Kidney (tissue), 14 donors: Measurements from ENCODE around the gene RRAD. TPM values are rescaled to one million over a fixed set of nuclear protein-coding genes. Genes with fewer than 3 reads are reported as not detected.

Source experiments
- DNase-seq, 5 donors: peaks; one replicate each; pipeline ENCODE4 v3.0.0-alpha.2; 2013 to 2020
- FAIRE-seq: peaks from 2 replicates; lab custom pipeline; 2012; peaks lifted over from hg19 to GRCh38; lab: Jason Lieb, UNC
- H3K27ac ChIP-seq, 2 donors: one replicate each; pipeline ENCODE4 v1.7.0; 2013; ENCODE audit warnings: low read depth in 2 of 2, low read length in 2 of 2, inconsistent platforms in 1 of 2
- H3K27me3 ChIP-seq: one replicate; pipeline ENCODE4 v1.7.1; 2013; ENCODE audit warnings: low read length, inconsistent platforms; ENCODE audit not compliant: control insufficient read depth, insufficient read depth
- H3K36me3 ChIP-seq, 3 donors: one replicate each; pipeline versions ENCODE4 v1.7.0 to v1.7.1; 2013; ENCODE audit warnings: low read length in 3 of 3, control low read depth in 1 of 3, inconsistent platforms in 1 of 3; ENCODE audit not compliant: insufficient read depth in 3 of 3, control insufficient read depth in 2 of 3
- H3K4me1 ChIP-seq, 3 donors: one replicate each; pipeline versions ENCODE4 v1.7.0 to v1.7.1; 2013; ENCODE audit warnings: low read length in 3 of 3, inconsistent platforms in 1 of 3, low read depth in 1 of 3; ENCODE audit not compliant: control insufficient read depth in 2 of 3, insufficient read depth in 2 of 3
- H3K4me3 ChIP-seq, 3 donors: one replicate each; pipeline versions ENCODE4 v1.7.0 to v1.8.1; 2013; ENCODE audit warnings: low read length in 3 of 3, control low read depth in 1 of 3, inconsistent platforms in 1 of 3
- H3K9ac ChIP-seq, 3 donors: one replicate each; pipeline versions ENCODE4 v1.7.0 to v1.7.1; 2013; ENCODE audit warnings: low read length in 3 of 3, control low read depth in 1 of 3, inconsistent platforms in 1 of 3
- H3K9me3 ChIP-seq, 3 donors: one replicate each; pipeline versions ENCODE4 v1.7.0 to v1.7.1; 2013; ENCODE audit warnings: low read length in 3 of 3, control low read depth in 1 of 3, inconsistent platforms in 1 of 3; ENCODE audit not compliant: control insufficient read depth in 2 of 3, insufficient read depth in 1 of 3
- CTCF ChIP-seq: IDR thresholded peaks from 3 replicates; pipeline ENCODE4 v1.5.1; 2012; ENCODE audit warnings: mild to moderate bottlenecking, moderate library complexity, borderline replicate concordance; ENCODE audit not compliant: insufficient read depth; ENCODE audit errors: extremely low read depth
- intact Hi-C: fragments of 100-400 bp; cut with DNase I; formaldehyde crosslinking; loops from one replicate; pipeline ENCODE4 v1.11.1; 2022
- polyA plus RNA-seq: library from polyadenylated mRNA; stranded (reverse); fragments of 350-450 nt; fragmentation: Illumina TruSeq; extraction: RNeasy Lipid Tissue Mini Kit (QIAGEN cat#74804); gene quantifications from one replicate; pipeline ENCODE4 v1.2.3, GENCODE V29; 2014; ENCODE audit warnings: low read depth, low replicate concordance; ENCODE audit not compliant: insufficient read depth
- total RNA-seq: library from RNA; stranded (reverse); fragmentation: NEBNext Ultra II Directional; extraction: Animal tissue kit (Norgen Biotek cat#: 25700); gene quantifications from one replicate; pipeline ENCODE4 v1.2.1, GENCODE V29; 2021
- donor health status: control.
- donor health status: control.
- donor health status: control.
- donor health status: control.
- donor health status: control.
- donor health status: DM: yes; HTN: yes; CAD: no.
- donor health status: Normal renal cell carcinoma (clear cell type).

Gene RRAD
- total and polyA plus RNA-seq, 2 donors from 2014 or later, result 14.3 to 90.9 TPM

GRCh38 chr16:66872559-66872942 lies 52.8 kb downstream of the RRAD start:
- H3K9ac ChIP-seq, result peak overlapping the region in 1 of 3 donors; percentile 77

GRCh38 chr16:66871840-66872239 lies 53.5 kb downstream of the RRAD start:
- Histone ChIP-seq H3K27ac (no peak overlapping the region), H3K27me3 (no peaks in the 10 kb centered on the region), H3K4me1 (peaks cover 0 to 8% (median 6%) of the 10 kb centered on the region in 3 donors), H3K4me3 (no peak overlapping the region), H3K9me3 (no peaks in the 10 kb centered on the region), H3K9ac (peak overlapping the region in 1 of 3 donors; percentile 32), H3K36me3 (no peaks in the 10 kb centered on the region)
- no peak for FAIRE-seq
- intact Hi-C loops, result no loop called here
- TF ChIP-seq CTCF, result no peak
- peak in 1 of 5 donors; percentile 45 for DNase-seq

More at GRCh38 chr16:66872559-66872942, 52.8 kb downstream of the RRAD start:
- Histone ChIP-seq H3K4me1 (peaks cover 0 to 8% (median 6%) of the 10 kb centered on the region in 3 donors), H3K4me3 (peak overlapping the region in 2 of 3 donors; percentile 48 to 59), H3K27me3 (no peaks in the 10 kb centered on the region), H3K36me3 (no peaks in the 10 kb centered on the region), H3K9me3 (no peaks in the 10 kb centered on the region), H3K27ac (peak overlapping the region in 1 of 2 donors; percentile 80)
- FAIRE-seq (no peak), DNase-seq (no peak)
- intact Hi-C loops, result no loop called here
- no peak for TF ChIP-seq CTCF

Other genes starting within 250 kb of the RRAD start
- 82.2 TPM for gene CMTM4, start 228.8 kb downstream of the RRAD start, total RNA-seq
- gene CMTM4, start 228.8 kb downstream of the RRAD start, polyA plus RNA-seq, result 43.2 TPM
- 119 TPM for gene DYNC1LI2, start 173.9 kb downstream of the RRAD start, total RNA-seq
- gene DYNC1LI2, start 173.9 kb downstream of the RRAD start, polyA plus RNA-seq, result 32.0 TPM
- 0.19 TPM for gene TERB1, start 124.0 kb downstream of the RRAD start, total RNA-seq
- not detected for gene TERB1, start 124.0 kb downstream of the RRAD start, polyA plus RNA-seq
- 45.6 TPM for gene NAE1, start 94.6 kb downstream of the RRAD start, total RNA-seq
- 37.5 TPM for gene NAE1, start 94.6 kb downstream of the RRAD start, polyA plus RNA-seq
- gene CA7, start 81.1 kb downstream of the RRAD start, total RNA-seq, result not detected
- not detected for gene CA7, start 81.1 kb downstream of the RRAD start, polyA plus RNA-seq
- gene PDP2, start 45.0 kb downstream of the RRAD start, total RNA-seq, result 9.2 TPM
- 5.1 TPM for gene PDP2, start 45.0 kb downstream of the RRAD start, polyA plus RNA-seq
- 1,188 TPM for gene CDH16, start 6.7 kb downstream of the RRAD start, total RNA-seq
- gene CDH16, start 6.7 kb downstream of the RRAD start, polyA plus RNA-seq, result 1,180 TPM
- gene CIAO2B, start 8.9 kb upstream of the RRAD start, total RNA-seq, result 71.2 TPM
- gene CIAO2B, start 8.9 kb upstream of the RRAD start, polyA plus RNA-seq, result 284 TPM
- gene CES2, start 10.0 kb upstream of the RRAD start, total RNA-seq, result 72.1 TPM
- 76.9 TPM for gene CES2, start 10.0 kb upstream of the RRAD start, polyA plus RNA-seq
- 2.1 TPM for gene CES3, start 35.7 kb upstream of the RRAD start, total RNA-seq
- gene CES3, start 35.7 kb upstream of the RRAD start, polyA plus RNA-seq, result 7.8 TPM
- 31.7 TPM for gene CES4A, start 63.1 kb upstream of the RRAD start, total RNA-seq
- 14.9 TPM for gene CES4A, start 63.1 kb upstream of the RRAD start, polyA plus RNA-seq
- gene CBFB, start 103.6 kb upstream of the RRAD start, total RNA-seq, result 57.3 TPM
- gene CBFB, start 103.6 kb upstream of the RRAD start, polyA plus RNA-seq, result 9.7 TPM
- gene PHAF1, start 184.4 kb upstream of the RRAD start, total RNA-seq, result 16.9 TPM
- gene PHAF1, start 184.4 kb upstream of the RRAD start, polyA plus RNA-seq, result 14.3 TPM
- gene B3GNT9, start 225.5 kb upstream of the RRAD start, total RNA-seq, result 16.7 TPM
- 12.1 TPM for gene B3GNT9, start 225.5 kb upstream of the RRAD start, polyA plus RNA-seq
- gene TRADD, start 234.4 kb upstream of the RRAD start, total RNA-seq, result 27.1 TPM
- gene TRADD, start 234.4 kb upstream of the RRAD start, polyA plus RNA-seq, result 30.2 TPM
- 19.8 TPM for gene FBXL8, start 234.4 kb upstream of the RRAD start, total RNA-seq
- 9.5 TPM for gene FBXL8, start 234.4 kb upstream of the RRAD start, polyA plus RNA-seq
- 37.9 TPM for gene HSF4, start 239.2 kb upstream of the RRAD start, total RNA-seq
- gene HSF4, start 239.2 kb upstream of the RRAD start, polyA plus RNA-seq, result 26.7 TPM
- 36.4 TPM for gene NOL3, start 245.0 kb upstream of the RRAD start, total RNA-seq
- 35.3 TPM for gene NOL3, start 245.0 kb upstream of the RRAD start, polyA plus RNA-seq